ENCODE results near the gene RUFY3. TPM values are rescaled to one million over a fixed set of nuclear protein-coding genes. Genes with fewer than 3 reads are reported as not detected.

Gene RUFY3
- total and polyA plus RNA-seq, 2 of the 13 experiments (the other 11 are each of a cell fraction or from before 2014, with no cell fraction given): 17.9 to 25.3 TPM

- TF ChIP-seq ZFP62 (CRISPR knock-in tag; IDR thresholded peaks at IDR 0.05) (no peak), MTF2 (CRISPR knock-in tag; IDR thresholded peaks at IDR 0.05; ENCODE audit: borderline replicate concordance) (0 out of 2 replicates have a peak, but pooled peaks have one; percentile 35), ZNF782 (CRISPR knock-in tag; IDR thresholded peaks at IDR 0.05; ENCODE audit: borderline replicate concordance) (peak; percentile 75; the same call in 1 of the 2 replicates), CTCF (CRISPR knock-in tag; IDR thresholded peaks at IDR 0.05) (0 out of 2 replicates have a peak, but pooled peaks have one; percentile 3), REL (CRISPR knock-in tag; conservative IDR thresholded peaks at IDR 0.05) (peak; percentile 78; the same call in 1 of the 2 replicates), ZNF274 (CRISPR knock-in tag; IDR thresholded peaks at IDR 0.05) (peak; percentile 78), MTF1 (CRISPR knock-in tag; IDR thresholded peaks at IDR 0.05) (no peak), ZNF12 (CRISPR knock-in tag; IDR thresholded peaks at IDR 0.05) (0 out of 2 replicates have a peak, but pooled peaks have one; percentile 22), AHR (CRISPR knock-in tag; IDR thresholded peaks at IDR 0.05) (0 out of 2 replicates have a peak, but pooled peaks have one; percentile 49), XRCC5 (optimal IDR thresholded peaks at IDR 0.05; ENCODE audit: low read length) (peak; percentile 9), BRF2 (CRISPR knock-in tag; IDR thresholded peaks at IDR 0.05) (0 out of 2 replicates have a peak, but pooled peaks have one; percentile 14), ZNF761 (CRISPR knock-in tag; conservative IDR thresholded peaks at IDR 0.05) (peak; percentile 16; the same call in 1 of the 2 replicates), ZNF747 (CRISPR knock-in tag; IDR thresholded peaks at IDR 0.05; ENCODE audit: borderline replicate concordance) (0 out of 2 replicates have a peak, but pooled peaks have one; percentile 75), ZNF678 (CRISPR knock-in tag; IDR thresholded peaks at IDR 0.05) (0 out of 2 replicates have a peak, but pooled peaks have one; percentile 71), RFX3 (CRISPR knock-in tag; IDR thresholded peaks at IDR 0.05) (no peak), GATAD1 (CRISPR knock-in tag; IDR thresholded peaks at IDR 0.05) (peak; percentile 25; the same call in 1 of the 2 replicates), SNRNP70 (IDR thresholded peaks at IDR 0.05; ENCODE audit: low read depth, low read length) (no peak), REPIN1 (CRISPR knock-in tag; IDR thresholded peaks at IDR 0.05; ENCODE audit: borderline replicate concordance, low read depth) (peak; percentile 46; the same call in 1 of the 2 replicates), MEF2D (CRISPR knock-in tag; IDR thresholded peaks at IDR 0.05) (0 out of 2 replicates have a peak, but pooled peaks have one; percentile 25), ZSCAN31 (CRISPR knock-in tag; IDR thresholded peaks at IDR 0.05; ENCODE audit: low read depth) (peak; percentile 26; the same call in 1 of the 2 replicates)
- TF ChIP-seq, protein P1, sequence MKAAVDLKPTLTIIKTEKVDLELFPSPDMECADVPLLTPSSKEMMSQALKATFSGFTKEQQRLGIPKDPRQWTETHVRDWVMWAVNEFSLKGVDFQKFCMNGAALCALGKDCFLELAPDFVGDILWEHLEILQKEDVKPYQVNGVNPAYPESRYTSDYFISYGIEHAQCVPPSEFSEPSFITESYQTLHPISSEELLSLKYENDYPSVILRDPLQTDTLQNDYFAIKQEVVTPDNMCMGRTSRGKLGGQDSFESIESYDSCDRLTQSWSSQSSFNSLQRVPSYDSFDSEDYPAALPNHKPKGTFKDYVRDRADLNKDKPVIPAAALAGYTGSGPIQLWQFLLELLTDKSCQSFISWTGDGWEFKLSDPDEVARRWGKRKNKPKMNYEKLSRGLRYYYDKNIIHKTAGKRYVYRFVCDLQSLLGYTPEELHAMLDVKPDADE (CRISPR knock-in tag; IDR thresholded peaks at IDR 0.05): no peak
- TF ChIP-seq, protein P2, sequence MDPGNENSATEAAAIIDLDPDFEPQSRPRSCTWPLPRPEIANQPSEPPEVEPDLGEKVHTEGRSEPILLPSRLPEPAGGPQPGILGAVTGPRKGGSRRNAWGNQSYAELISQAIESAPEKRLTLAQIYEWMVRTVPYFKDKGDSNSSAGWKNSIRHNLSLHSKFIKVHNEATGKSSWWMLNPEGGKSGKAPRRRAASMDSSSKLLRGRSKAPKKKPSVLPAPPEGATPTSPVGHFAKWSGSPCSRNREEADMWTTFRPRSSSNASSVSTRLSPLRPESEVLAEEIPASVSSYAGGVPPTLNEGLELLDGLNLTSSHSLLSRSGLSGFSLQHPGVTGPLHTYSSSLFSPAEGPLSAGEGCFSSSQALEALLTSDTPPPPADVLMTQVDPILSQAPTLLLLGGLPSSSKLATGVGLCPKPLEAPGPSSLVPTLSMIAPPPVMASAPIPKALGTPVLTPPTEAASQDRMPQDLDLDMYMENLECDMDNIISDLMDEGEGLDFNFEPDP (CRISPR knock-in tag; conservative IDR thresholded peaks at IDR 0.05): no peak
- TF ChIP-seq, protein P3, sequence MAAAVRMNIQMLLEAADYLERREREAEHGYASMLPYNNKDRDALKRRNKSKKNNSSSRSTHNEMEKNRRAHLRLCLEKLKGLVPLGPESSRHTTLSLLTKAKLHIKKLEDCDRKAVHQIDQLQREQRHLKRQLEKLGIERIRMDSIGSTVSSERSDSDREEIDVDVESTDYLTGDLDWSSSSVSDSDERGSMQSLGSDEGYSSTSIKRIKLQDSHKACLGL (CRISPR knock-in tag; IDR thresholded peaks at IDR 0.05): peak; percentile 23; the same call in 1 of the 2 replicates
These were observed 117.2 kb downstream of the RUFY3 start (continued) for GRCh38 chr4:70838666-70839588.
